Astrocyte (in vitro differentiated cells and primary cell): Measurements from ENCODE around the gene SRSF7.

ENCODE experiments used
- EZH2 ChIP-seq: IDR thresholded peaks from 2 replicates; pipeline ENCODE4 v1.6.1; 2012; ENCODE audit warnings: mild to moderate bottlenecking, low read length, inconsistent platforms; ENCODE audit not compliant: insufficient read depth
- TF ChIP-seq, protein P1 (sequence below): IDR thresholded peaks from 2 replicates; pipeline ENCODE4 v1.5.1; 2011; ENCODE audit warnings: low read depth, mild to moderate bottlenecking, inconsistent platforms, low read length, moderate library complexity; ENCODE audit not compliant: insufficient read depth

DNA sequence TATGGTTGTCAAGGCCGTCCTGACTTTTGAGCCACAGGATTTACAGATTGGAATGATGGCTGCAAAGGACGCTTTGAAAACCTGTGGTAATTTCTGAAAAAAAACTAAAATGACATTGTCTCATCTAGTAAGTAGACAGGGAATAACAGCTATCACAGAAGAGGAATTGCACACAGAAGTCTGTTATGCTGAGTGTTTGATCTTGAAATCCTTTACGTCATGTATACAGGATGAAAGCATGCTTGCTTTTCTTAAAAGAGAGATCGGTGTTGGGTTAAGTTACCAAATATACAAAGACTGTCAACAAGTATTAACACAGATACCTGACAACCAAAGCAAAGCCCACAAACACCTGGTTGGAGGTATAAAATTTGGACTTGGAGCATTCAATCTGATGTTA, 12.6 kb upstream of the SRSF7 start:
- no peak for TF ChIP-seq EZH2
- TF ChIP-seq, protein P1, sequence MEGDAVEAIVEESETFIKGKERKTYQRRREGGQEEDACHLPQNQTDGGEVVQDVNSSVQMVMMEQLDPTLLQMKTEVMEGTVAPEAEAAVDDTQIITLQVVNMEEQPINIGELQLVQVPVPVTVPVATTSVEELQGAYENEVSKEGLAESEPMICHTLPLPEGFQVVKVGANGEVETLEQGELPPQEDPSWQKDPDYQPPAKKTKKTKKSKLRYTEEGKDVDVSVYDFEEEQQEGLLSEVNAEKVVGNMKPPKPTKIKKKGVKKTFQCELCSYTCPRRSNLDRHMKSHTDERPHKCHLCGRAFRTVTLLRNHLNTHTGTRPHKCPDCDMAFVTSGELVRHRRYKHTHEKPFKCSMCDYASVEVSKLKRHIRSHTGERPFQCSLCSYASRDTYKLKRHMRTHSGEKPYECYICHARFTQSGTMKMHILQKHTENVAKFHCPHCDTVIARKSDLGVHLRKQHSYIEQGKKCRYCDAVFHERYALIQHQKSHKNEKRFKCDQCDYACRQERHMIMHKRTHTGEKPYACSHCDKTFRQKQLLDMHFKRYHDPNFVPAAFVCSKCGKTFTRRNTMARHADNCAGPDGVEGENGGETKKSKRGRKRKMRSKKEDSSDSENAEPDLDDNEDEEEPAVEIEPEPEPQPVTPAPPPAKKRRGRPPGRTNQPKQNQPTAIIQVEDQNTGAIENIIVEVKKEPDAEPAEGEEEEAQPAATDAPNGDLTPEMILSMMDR: no peak
